HTR-8/SVneo (cell line): ENCODE data around the gene C5.

Experiments used
- DNase-seq: peaks from one replicate; pipeline ENCODE4 v3.0.0; 2011; ENCODE audit warnings: low spot score, mixed read lengths; ENCODE audit not compliant: insufficient read length
- FAIRE-seq: peaks from 2 replicates; lab custom pipeline; 2011; peaks lifted over from hg19 to GRCh38; lab: Jason Lieb, UNC

Gene C5

GRCh38 chr9:120915854-120916470 lies 134.1 kb downstream of the C5 start:
- FAIRE-seq (no peak), DNase-seq (no peak)

GRCh38 chr9:120914953-120915352 lies 135.1 kb downstream of the C5 start:
- no peak for FAIRE-seq
- no peak for DNase-seq

- FAIRE-seq (no peak), DNase-seq (no peak)
Measured at GRCh38 chr9:120914396-120914795, 135.7 kb downstream of the C5 start.

GRCh38 chr9:120913647-120914264 lies 136.3 kb downstream of the C5 start:
- DNase-seq (no peak), FAIRE-seq (no peak)

GRCh38 chr9:120912958-120913646 lies 137.0 kb downstream of the C5 start:
- DNase-seq (no peak), FAIRE-seq (no peak)

- DNase-seq (no peak), FAIRE-seq (no peak)
Measured at GRCh38 chr9:120911295-120911837, 138.7 kb downstream of the C5 start.

- FAIRE-seq (no peak), DNase-seq (no peak)
Measured at GRCh38 chr9:120910643-120911042, 139.4 kb downstream of the C5 start.

GRCh38 chr9:120909904-120910303 lies 140.2 kb downstream of the C5 start:
- FAIRE-seq: no peak
- DNase-seq: no peak

- DNase-seq (no peak), FAIRE-seq (no peak)
Measured at GRCh38 chr9:120905315-120906164, 144.5 kb downstream of the C5 start.

- FAIRE-seq (no peak), DNase-seq (no peak)
Measured at GRCh38 chr9:120904978-120905301, 145.1 kb downstream of the C5 start.

GRCh38 chr9:120904061-120904977 lies 145.8 kb downstream of the C5 start:
- FAIRE-seq (no peak), DNase-seq (no peak)

- no peak for FAIRE-seq
- no peak for DNase-seq
Measured at GRCh38 chr9:120902569-120903535, 147.2 kb downstream of the C5 start.
